Activated CD8-positive, alpha-beta T cell treated with anti-CD3 and anti-CD28 coated beads, Interleukin-2, amount 10 ng/mL, durations not matched to agents 7 days and 5 days (primary cell): ENCODE results near the gene MPIG6B. TPM values are rescaled to one million over a fixed set of nuclear protein-coding genes. Genes with fewer than 3 reads are reported as not detected.

ENCODE experiments used
- ATAC-seq: fragments of 150-1000 bp; cut with Tn5 transposase; one replicate; pipeline ENCODE4 v1.10.0; 2021; ENCODE audit warnings: moderate library complexity
- CTCF ChIA-PET: fragments of 350-600 bp; sonication (Branson Sonifier 250); formaldehyde crosslinking; loops from one replicate; lab custom pipeline; 2021; ENCODE audit warnings: antibody characterized with exemption; lab: Charles Lee
- POLR2A ChIA-PET: fragments of 350-600 bp; sonication (Branson Sonifier 250); formaldehyde crosslinking; loops from one replicate; lab custom pipeline; 2021; ENCODE audit warnings: antibody characterized with exemption; lab: Charles Lee
- DNase-seq: peaks from one replicate; pipeline ENCODE4 v3.0.0-alpha.2; 2020
- H3K27ac Mint-ChIP-seq: one replicate; pipeline ENCODE4 v1.8.0; 2021; ENCODE audit warnings: mild to moderate bottlenecking, mixed read lengths
- H3K27me3 Mint-ChIP-seq: one replicate; pipeline ENCODE4 v1.8.0; 2021; ENCODE audit warnings: low read depth, mixed read lengths
- H3K36me3 Mint-ChIP-seq: one replicate; pipeline ENCODE4 v1.8.0; 2021; ENCODE audit warnings: low read depth, mixed read lengths
- H3K4me1 Mint-ChIP-seq: one replicate; pipeline ENCODE4 v1.8.0; 2021; ENCODE audit warnings: low read depth, mixed read lengths
- H3K4me3 Mint-ChIP-seq: one replicate; pipeline ENCODE4 v1.8.0; 2021; ENCODE audit warnings: mild to moderate bottlenecking, mixed read lengths
- H3K9me3 Mint-ChIP-seq: one replicate; pipeline ENCODE4 v1.8.0; 2022; ENCODE audit warnings: mixed read lengths; ENCODE audit not compliant: insufficient read depth
- total RNA-seq, 2 experiments: library from RNA; stranded (reverse); gene quantifications; one replicate each; pipeline ENCODE4 v1.2.3, GENCODE V29; 2021

The MPIG6B gene
- total RNA-seq, 2 experiments from 2014 or later: 0.71 to 0.91 TPM

DNA sequence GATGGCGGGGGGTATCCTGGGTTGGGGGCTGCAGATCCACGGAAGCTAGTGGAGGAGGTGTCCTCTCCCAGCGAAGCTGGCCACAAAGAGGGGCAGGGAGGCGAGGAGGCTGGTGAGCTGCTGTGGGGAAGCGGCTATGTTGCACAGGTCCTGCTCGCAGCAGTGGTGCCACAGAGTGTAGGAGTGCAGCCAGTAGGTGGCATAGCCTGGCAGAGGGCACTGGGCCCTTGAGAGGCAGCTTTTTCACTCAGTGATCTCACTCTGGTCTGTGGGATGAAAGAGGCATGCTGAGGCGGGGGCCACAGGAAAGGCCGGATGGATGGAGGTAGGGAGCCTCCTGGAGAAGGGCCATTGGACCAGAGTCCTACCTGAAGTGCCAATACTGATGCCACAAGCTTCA, 10.9 kb upstream of the MPIG6B start:
- Mint-ChIP-seq H3K27me3 (peaks cover 10% of the 10 kb centered on the region), H3K27ac (no peak overlapping the region), H3K4me1 (peaks cover 24% of the 10 kb centered on the region), H3K36me3 (no peaks in the 10 kb centered on the region), H3K4me3 (no peak overlapping the region), H3K9me3 (no peaks in the 10 kb centered on the region)
- POLR2A ChIA-PET: interaction anchor here (0.6 to 2.1 kb wide), 2 partner anchors 9 to 24 kb away, joined by 3 to 10 read pairs; partner anchors contain the start of genes ABHD16A and CLIC1
- peak; percentile 59 for ATAC-seq
- CTCF ChIA-PET: interaction anchor here (1.7 to 2.2 kb wide), 2 partner anchors 9 to 57 kb away, joined by 6 to 7 read pairs; partner anchors contain the start of gene ABHD16A
- no peak for DNase-seq

DNA sequence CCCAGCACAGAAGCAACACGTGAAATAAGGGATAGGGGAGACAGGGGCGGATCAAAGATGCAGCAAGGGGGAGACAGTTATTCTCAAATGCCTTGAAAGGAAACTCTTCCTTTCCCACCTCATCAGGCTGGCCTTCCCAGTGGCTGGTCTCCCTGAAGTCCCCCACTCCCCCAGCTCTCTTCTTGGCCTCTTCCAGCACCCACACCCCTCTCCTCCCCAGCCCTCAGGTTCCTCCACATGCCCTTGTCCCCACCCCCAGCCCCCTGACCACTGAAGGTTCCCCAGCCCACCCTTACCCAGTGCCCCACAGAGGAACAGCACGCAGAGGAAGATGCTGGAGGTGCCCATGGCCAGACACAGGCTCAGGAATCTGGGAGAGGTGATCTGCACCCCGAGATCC, 9.7 kb upstream of the MPIG6B start:
- POLR2A ChIA-PET: interaction anchor here (2.1 kb wide), 1 partner anchor 10 kb away, joined by 10 read pairs; the partner anchor contains the start of gene ABHD16A
- H3K9me3 Mint-ChIP-seq: no peaks in the 10 kb centered on the region
- peaks cover 24% of the 10 kb centered on the region for H3K4me1 Mint-ChIP-seq
- H3K27ac Mint-ChIP-seq: no peak overlapping the region
- no peaks in the 10 kb centered on the region for H3K36me3 Mint-ChIP-seq
- CTCF ChIA-PET: interaction anchor here (0.7 to 3.0 kb wide), 7 partner anchors 9 to 94 kb away, joined by 3 to 8 read pairs (median 3); partner anchors contain the start of genes ABHD16A, DDAH2, LSM2 and MPIG6B
- DNase-seq (no peak), ATAC-seq (no peak)
- peaks cover 10% of the 10 kb centered on the region for H3K27me3 Mint-ChIP-seq
- H3K4me3 Mint-ChIP-seq: no peak overlapping the region

DNA sequence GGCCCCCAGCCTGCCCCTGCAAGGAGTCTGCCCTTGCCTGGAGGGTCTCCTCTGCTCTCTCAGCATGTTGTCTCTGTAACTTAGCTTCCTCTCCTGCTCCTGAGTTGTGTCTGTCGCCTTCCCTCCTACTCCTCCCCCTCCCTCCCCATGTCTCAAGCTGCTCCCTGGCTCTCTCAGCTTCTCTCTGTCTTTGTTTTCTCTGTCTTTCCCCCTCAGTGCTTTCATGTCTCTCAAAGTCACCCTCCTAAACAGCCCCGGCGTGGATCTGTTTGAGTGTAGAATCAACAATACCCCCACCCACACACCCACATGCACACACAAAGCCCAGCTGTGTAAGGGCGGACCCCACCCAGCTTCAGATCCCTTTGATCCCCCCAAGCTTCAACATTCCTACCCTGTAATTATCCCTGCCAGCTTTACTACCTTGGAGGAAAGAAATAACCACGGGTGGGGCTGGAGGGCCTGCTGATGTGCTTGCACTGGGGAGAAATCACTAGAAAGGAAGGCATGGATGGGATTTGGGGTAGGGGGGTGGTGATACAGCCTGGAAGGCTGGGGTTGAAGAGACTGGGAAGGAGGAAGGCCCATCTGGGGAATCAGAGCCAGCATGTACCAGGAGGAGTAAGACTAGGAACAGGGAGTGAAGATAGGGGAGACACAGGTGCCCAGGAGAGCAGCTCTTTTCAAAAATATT, 9.0 kb upstream of the MPIG6B start:
- ChIA-PET POLR2A (interaction anchor here (0.8 to 2.1 kb wide), 2 partner anchors 11 to 22 kb away, joined by 3 to 10 read pairs; partner anchors contain the start of genes ABHD16A and CLIC1), CTCF (interaction anchor here (0.8 to 3.0 kb wide), 4 partner anchors 9 to 56 kb away, joined by 3 to 8 read pairs (median 3); partner anchors contain the start of genes DDAH2, MPIG6B and MSH5)
- no peak overlapping the region for H3K27ac Mint-ChIP-seq
- no peak for DNase-seq
- peaks cover 10% of the 10 kb centered on the region for H3K27me3 Mint-ChIP-seq
- no peaks in the 10 kb centered on the region for H3K36me3 Mint-ChIP-seq
- ATAC-seq: no peak
- H3K9me3 Mint-ChIP-seq: no peaks in the 10 kb centered on the region
- no peak overlapping the region for H3K4me3 Mint-ChIP-seq
- H3K4me1 Mint-ChIP-seq: peaks cover 24% of the 10 kb centered on the region

DNA sequence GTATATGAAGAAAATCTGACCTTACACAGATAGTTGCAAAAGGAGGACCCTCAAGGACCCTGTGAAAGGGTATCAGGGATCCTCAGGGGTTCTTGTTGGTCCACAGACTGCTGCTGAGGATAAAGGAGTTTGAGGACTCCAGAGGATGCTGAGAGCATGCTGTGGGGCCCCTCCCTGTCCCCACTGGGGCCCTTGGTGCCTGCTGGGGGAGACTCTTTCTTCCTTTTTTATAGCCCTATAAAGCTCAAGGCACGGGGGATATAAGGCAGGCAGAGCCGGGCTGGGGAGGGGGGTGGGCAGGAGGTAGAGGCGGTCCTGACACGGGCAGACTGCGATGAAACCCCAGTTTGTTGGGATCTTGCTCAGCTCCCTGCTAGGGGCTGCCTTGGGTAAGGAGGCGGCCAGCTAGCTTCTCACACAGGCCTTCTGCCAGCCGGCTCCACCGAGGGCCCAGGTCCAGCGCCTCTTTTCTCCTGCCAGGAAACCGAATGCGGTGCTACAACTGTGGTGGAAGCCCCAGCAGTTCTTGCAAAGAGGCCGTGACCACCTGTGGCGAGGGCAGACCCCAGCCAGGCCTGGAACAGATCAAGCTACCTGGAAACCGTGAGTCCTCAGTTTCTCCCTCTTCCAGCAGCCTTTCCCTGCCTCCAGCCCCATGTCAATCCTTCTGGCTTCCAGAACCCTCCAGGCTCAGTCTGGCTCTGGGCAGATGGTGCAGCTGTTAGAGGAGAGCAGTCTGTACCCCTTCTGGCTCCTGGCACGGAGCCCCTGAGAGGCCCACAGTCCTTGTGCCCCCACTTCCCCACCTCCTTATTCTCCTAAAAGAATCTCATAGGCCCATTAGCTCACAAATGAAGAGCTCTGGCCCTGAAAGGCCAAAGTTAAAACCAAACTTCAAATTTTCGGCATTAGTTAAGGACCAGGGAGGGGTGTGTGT, 7.9 kb upstream of the MPIG6B start, which contains the start of gene LY6G6D:
LY6G6D (plus strand) TSS at position 327 of the 937 bp plus-strand sequence; CDS start at position 335, 8 bp downstream.
- Mint-ChIP-seq H3K9me3 (no peaks in the 10 kb centered on the region), H3K27me3 (peaks cover 11% of the 10 kb centered on the region), H3K4me3 (no peak within 1 kb of the TSS), H3K27ac (no peak within 1 kb of the TSS), H3K36me3 (no peaks in the 10 kb centered on the region), H3K4me1 (peaks cover 23% of the 10 kb centered on the region)
- DNase-seq (no peak), ATAC-seq (no peak)
- POLR2A ChIA-PET: interaction anchor here (0.6 to 0.8 kb wide), 4 partner anchors 12 to 115 kb away, joined by 3 to 4 read pairs (median 3); partner anchors contain the start of genes ABHD16A, C6orf47 and CLIC1
- CTCF ChIA-PET: interaction anchor here (1.3 to 3.0 kb wide), 2 partner anchors 14 to 34 kb away, joined by 3 to 8 read pairs; partner anchors contain the start of genes DDAH2 and LY6G5C

DNA sequence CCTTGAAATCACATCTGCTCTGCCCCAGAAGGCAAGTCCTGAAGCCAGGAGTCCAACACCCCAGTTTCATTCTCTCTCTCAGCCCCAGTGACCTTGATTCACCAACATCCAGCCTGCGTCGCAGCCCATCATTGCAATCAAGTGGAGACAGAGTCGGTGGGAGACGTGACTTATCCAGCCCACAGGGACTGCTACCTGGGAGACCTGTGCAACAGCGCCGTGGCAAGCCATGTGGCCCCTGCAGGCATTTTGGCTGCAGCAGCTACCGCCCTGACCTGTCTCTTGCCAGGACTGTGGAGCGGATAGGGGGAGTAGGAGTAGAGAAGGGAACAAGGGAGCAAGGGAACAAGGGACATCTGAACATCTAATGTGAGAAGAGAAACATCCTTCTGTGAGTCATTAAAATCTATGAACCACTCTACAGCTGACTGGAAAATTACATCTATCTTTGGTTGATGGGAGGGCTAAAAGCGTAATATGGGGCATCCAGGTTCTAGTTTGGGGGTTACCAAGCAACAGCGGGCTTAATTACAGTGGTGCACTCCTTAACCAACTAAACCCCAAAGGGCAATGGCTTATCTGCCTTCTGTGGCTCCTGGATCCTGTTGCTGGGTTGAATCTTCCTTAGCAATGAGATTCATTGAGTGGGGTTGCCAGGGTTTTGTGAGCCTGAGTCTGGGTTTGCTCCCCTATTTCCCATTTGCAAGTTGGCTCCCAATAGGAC, 5.5 kb upstream of the MPIG6B start:
- Mint-ChIP-seq H3K4me3 (no peak overlapping the region), H3K36me3 (no peaks in the 10 kb centered on the region), H3K27me3 (peaks cover 18% of the 10 kb centered on the region), H3K27ac (no peak overlapping the region), H3K4me1 (peaks cover 6% of the 10 kb centered on the region), H3K9me3 (no peaks in the 10 kb centered on the region)
- ATAC-seq (no peak), DNase-seq (no peak)
- ChIA-PET CTCF (no interaction called here), POLR2A (interaction anchor here (0.6 kb wide), 1 partner anchor 8 kb away, joined by 4 read pairs; no protein-coding TSS in a partner anchor)

DNA sequence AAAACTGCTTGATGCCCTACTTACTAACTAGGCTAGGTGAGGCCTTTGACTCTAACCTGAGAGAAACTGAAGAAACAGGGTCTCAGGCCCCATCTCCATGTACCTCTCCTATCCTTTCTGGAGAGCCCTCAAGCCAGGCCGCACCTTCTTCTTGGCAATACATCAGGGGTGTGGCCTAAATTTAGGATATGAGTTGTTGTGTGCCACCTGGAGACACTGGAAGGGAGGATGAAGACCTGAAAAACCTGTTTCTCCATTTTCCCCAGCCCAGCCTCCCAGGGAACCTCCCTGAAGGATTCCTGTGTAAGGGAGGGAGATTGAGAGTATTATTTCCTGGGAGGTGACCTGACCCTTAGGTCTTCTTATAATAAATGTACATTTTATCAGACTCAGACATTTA, 4.9 kb upstream of the MPIG6B start:
- Mint-ChIP-seq H3K27me3 (peaks cover 14% of the 10 kb centered on the region), H3K4me1 (peaks cover 11% of the 10 kb centered on the region), H3K4me3 (no peak overlapping the region), H3K9me3 (no peaks in the 10 kb centered on the region), H3K36me3 (no peaks in the 10 kb centered on the region), H3K27ac (no peak overlapping the region)
- ATAC-seq: no peak
- POLR2A ChIA-PET: no interaction called here
- CTCF ChIA-PET: no interaction called here
- no peak for DNase-seq

DNA sequence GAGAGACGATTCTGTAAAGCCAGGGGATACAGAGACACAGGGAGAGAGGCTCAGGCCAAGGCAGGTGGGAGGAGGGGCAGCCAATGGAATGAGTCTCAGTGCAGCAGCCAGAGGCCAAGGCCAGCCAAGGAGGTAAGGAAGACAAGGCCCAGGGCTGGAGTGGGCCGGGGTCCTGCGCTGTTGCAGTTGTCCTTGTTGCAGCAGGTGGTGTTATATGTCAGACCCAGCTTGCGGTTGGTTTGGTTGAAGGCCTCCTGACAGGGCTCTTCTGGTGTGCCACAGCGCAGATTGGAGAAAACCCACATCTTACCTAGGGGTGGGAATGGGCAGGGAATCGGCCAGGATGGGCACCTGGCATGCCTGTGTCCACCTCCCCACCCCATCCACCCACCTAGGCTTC, 4.2 kb upstream of the MPIG6B start:
- POLR2A ChIA-PET: no interaction called here
- Mint-ChIP-seq H3K9me3 (no peaks in the 10 kb centered on the region), H3K4me3 (no peak overlapping the region), H3K4me1 (peaks cover 17% of the 10 kb centered on the region), H3K36me3 (no peaks in the 10 kb centered on the region), H3K27me3 (peaks cover 12% of the 10 kb centered on the region), H3K27ac (no peak overlapping the region)
- ATAC-seq: no peak
- DNase-seq: no peak
- CTCF ChIA-PET: no interaction called here

DNA sequence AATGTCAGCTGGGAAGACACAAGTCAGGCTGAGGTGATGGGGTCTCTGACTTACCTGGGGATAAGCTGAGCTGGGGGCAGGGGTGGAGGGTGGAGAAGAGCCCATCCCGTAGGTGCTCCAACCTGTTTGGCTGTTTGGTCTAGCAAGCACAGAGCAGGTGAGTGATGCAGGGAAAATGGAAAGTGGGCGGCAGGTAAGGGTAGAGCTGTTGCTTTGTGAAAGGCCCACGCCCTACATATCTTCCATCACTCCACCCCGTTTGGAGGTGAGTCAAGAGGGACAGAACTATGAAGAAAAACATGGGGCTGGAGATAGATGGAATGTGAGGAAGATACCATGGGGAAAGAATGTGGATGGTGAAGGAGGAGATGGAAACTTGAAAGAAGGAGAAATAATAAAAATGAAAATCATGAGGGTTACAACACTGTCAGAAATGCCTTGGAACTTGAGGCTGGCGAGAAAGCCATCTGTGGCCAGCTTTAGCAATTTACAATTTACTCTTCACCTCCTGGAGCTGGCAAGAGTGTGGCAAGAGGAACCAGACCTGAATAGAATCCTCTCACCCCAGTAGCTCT, 2.9 kb upstream of the MPIG6B start:
- ChIA-PET POLR2A (interaction anchor here (1.8 kb wide), 1 partner anchor 10 kb away, joined by 5 read pairs; no protein-coding TSS in a partner anchor), CTCF (no interaction called here)

DNA sequence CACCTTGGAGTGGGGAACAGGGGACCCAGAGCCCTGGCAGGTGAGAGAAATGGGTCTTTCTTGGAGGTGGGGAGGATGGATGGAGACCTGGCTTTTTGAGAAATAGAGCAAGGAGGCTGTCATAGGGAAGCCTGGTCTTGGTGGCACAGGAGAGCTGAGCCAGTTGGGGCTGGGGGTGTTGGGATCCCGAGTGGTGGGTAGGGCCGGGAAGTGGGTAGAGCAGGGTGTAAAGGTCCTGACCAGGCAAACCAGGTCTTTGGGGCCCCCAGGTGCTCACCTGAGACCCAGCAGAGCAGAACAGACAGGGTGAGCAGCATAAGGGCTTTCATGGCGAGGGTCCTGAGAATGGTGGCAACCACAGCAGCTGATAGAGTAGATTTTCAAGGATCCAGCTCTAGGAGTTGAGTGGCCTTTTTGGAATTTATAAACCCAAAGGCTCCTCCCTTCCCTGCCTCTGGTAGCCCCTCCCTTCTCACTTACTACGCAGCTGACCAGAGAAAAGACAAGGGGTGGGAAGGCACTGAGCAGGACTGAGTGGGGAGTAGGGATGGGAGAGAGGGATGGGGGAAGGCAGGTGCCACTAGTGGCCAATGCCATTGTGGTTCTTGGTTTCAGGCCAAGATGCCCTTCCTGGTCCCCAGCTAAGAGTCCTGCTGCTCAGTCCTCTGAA, 1.7 kb upstream of the MPIG6B start, which contains the start of gene LY6G6C:
LY6G6C (minus strand) TSS at position 396 of the 670 bp plus-strand sequence; CDS start at position 329, 67 bp downstream.
- Mint-ChIP-seq H3K9me3 (no peaks in the 10 kb centered on the region), H3K4me1 (peaks cover 25% of the 10 kb centered on the region), H3K36me3 (peaks cover 8% of the 10 kb centered on the region), H3K4me3 (no peak within 1 kb of the TSS), H3K27ac (peak within 1 kb of the TSS; percentile 40), H3K27me3 (peaks cover 8% of the 10 kb centered on the region)
- CTCF ChIA-PET: no interaction called here
- DNase-seq (no peak), ATAC-seq (no peak)
- POLR2A ChIA-PET: interaction anchor here (1.8 to 3.5 kb wide), 2 partner anchors 9 to 19 kb away, joined by 5 to 14 read pairs; partner anchors contain the start of gene MSH5

More for the DNA sequence above, 2.9 kb upstream of the MPIG6B start:
- H3K27me3 Mint-ChIP-seq: peaks cover 8% of the 10 kb centered on the region
- no peaks in the 10 kb centered on the region for H3K9me3 Mint-ChIP-seq
- DNase-seq (no peak), ATAC-seq (no peak)
- no peak overlapping the region for H3K4me3 Mint-ChIP-seq
- no peak overlapping the region for H3K27ac Mint-ChIP-seq
- no peaks in the 10 kb centered on the region for H3K36me3 Mint-ChIP-seq
- peaks cover 15% of the 10 kb centered on the region for H3K4me1 Mint-ChIP-seq

DNA sequence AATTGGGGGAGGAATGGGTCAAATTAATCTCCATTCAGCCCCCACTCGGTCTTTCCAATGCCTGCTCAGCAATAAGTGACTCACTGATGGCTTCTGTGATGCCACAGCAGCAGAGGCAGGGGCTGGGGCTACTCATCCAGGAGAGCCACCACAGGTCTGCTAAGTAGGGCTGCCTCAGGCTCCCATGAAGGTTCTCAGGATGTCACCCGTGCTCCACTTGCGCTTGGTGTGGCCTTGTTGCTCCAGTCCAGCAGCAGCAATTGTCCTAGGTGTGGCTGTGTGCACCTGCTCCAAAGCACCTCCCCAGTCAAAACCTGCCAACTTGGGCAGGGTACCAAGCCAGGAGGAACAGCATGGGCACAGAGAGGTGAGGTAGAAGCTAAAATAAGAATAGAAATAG, 1.0 kb upstream of the MPIG6B start:
- no peak for ATAC-seq
- ChIA-PET POLR2A (interaction anchor here (3.5 kb wide), 1 partner anchor 18 kb away, joined by 14 read pairs; the partner anchor contains the start of gene MSH5), CTCF (interaction anchor here (2.4 kb wide), 1 partner anchor 48 kb away, joined by 7 read pairs; no protein-coding TSS in a partner anchor)
- no peak for DNase-seq
- H3K27ac Mint-ChIP-seq: peak overlapping the region; percentile 40
- H3K36me3 Mint-ChIP-seq: peaks cover 14% of the 10 kb centered on the region
- H3K9me3 Mint-ChIP-seq: no peaks in the 10 kb centered on the region
- H3K4me3 Mint-ChIP-seq: no peak overlapping the region
- H3K4me1 Mint-ChIP-seq: peaks cover 32% of the 10 kb centered on the region
- H3K27me3 Mint-ChIP-seq: peaks cover 8% of the 10 kb centered on the region
